Left colon (tissue), 2 donors: ENCODE measurements around the gene SLC8A3. TPM values are rescaled to one million over a fixed set of nuclear protein-coding genes. Genes with fewer than 3 reads are reported as not detected.
"Not testable (repeated sequence)": the region's sequence is repeated elsewhere in the genome, so short reads cannot be mapped to it uniquely, and the experiment has no call there.

Experiments
- ATAC-seq: fragments of 200-7000 bp; cut with Tn5 transposase; one replicate; pipeline ENCODE4 v1.9.1; 2020; ENCODE audit warnings: mild to moderate bottlenecking, moderate library complexity
- DNase-seq, 2 donors: peaks; one replicate each; pipeline ENCODE4 v3.0.0-alpha.2; 2020
- intact Hi-C, 2 donors: fragments of 100-400 bp; cut with DNase I in 1 of 2; cut with micrococcal nuclease in 1 of 2; formaldehyde crosslinking; loops; one replicate each; pipeline versions ENCODE4 v1.11.2 to v1.14.0; 2022; cut with DNase I, micrococcal nuclease
- long read RNA-seq: library from polyadenylated mRNA; unstranded; transcript quantifications from one replicate; pipeline ENCODE4 v2.0.0, GENCODE V29; 2021
- total RNA-seq, 2 donors: library from RNA; stranded (reverse); fragmentation: NEBNext Ultra II Directional; extraction: Animal tissue kit (Norgen Biotek cat#: 25700); gene quantifications; one replicate each; pipeline ENCODE4 v1.2.1, GENCODE V29; 2021
- donor health status: DM: no; HTN: no; CAD: no.
- donor health status: DM: yes; HTN: yes; CAD: no.

Gene SLC8A3
- total RNA-seq, result under 1 TPM; 0.46 to 0.59 TPM
- long read RNA-seq, result 0 reads

- no peak for ATAC-seq
- intact Hi-C loops, result no loop called here
- peak in 1 of 2 donors; percentile 7 for DNase-seq
Measured at GRCh38 chr14:70188659-70189455, at the start of gene SLC8A3. SLC8A3 (minus strand) TSS chr14:70188951; CDS start chr14:70168422, 20,529 bp downstream.

GRCh38 chr14:70237710-70238109, 49.0 kb upstream of the SLC8A3 start:
- ATAC-seq, result no peak
- no peak for DNase-seq
- intact Hi-C loops, result no loop called here

GRCh38 chr14:70234066-70234950, 45.6 kb upstream of the SLC8A3 start:
- ATAC-seq, result no peak
- no peak for DNase-seq
- intact Hi-C loops, result no loop called here

GRCh38 chr14:70231756-70232544, 43.2 kb upstream of the SLC8A3 start:
- intact Hi-C loops, ATAC-seq, DNase-seq: not testable (repeated sequence)

- DNase-seq, intact Hi-C loops, ATAC-seq: not testable (repeated sequence)
Measured at GRCh38 chr14:70229877-70230640, 41.3 kb upstream of the SLC8A3 start.

- DNase-seq, result no peak
- intact Hi-C loops, result no loop called here
- ATAC-seq, result no peak
Measured at GRCh38 chr14:70213721-70214282, 25.1 kb upstream of the SLC8A3 start.

GRCh38 chr14:70212752-70213151, 24.0 kb upstream of the SLC8A3 start:
- intact Hi-C loops, result no loop called here
- ATAC-seq (no peak), DNase-seq (no peak)

- DNase-seq (no peak), ATAC-seq (no peak)
- intact Hi-C loops, result no loop called here
Measured at GRCh38 chr14:70208380-70208779, 19.6 kb upstream of the SLC8A3 start.

- DNase-seq (no peak), ATAC-seq (no peak)
- intact Hi-C loops, result no loop called here
Measured at GRCh38 chr14:70203686-70204085, 14.9 kb upstream of the SLC8A3 start.

- DNase-seq (no peak), ATAC-seq (no peak)
- intact Hi-C loops, result no loop called here
Measured at GRCh38 chr14:70201994-70202393, 13.2 kb upstream of the SLC8A3 start.

GRCh38 chr14:70193396-70193795, 4.6 kb upstream of the SLC8A3 start:
- intact Hi-C loops, result no loop called here
- DNase-seq (no peak), ATAC-seq (no peak)

GRCh38 chr14:70192915-70193314, 4.2 kb upstream of the SLC8A3 start:
- ATAC-seq, result no peak
- intact Hi-C loops, result no loop called here
- no peak for DNase-seq

- no peak for ATAC-seq
- intact Hi-C loops, result no loop called here
- DNase-seq, result no peak
Measured at GRCh38 chr14:70190156-70190555, 1.4 kb upstream of the SLC8A3 start.

- DNase-seq (no peak), ATAC-seq (no peak)
- intact Hi-C loops, result no loop called here
Measured at GRCh38 chr14:70189456-70190077, 816 bp upstream of the SLC8A3 start.

- intact Hi-C loops, result no loop called here
- ATAC-seq (no peak), DNase-seq (no peak)
Measured at GRCh38 chr14:70188322-70188658, 461 bp downstream of the SLC8A3 start.

- intact Hi-C loops, result no loop called here
- ATAC-seq (no peak), DNase-seq (peak; percentile 16 to 27)
Measured at GRCh38 chr14:70186900-70187451, 1.8 kb downstream of the SLC8A3 start.

- intact Hi-C loops, result no loop called here
- DNase-seq (no peak), ATAC-seq (no peak)
Measured at GRCh38 chr14:70183991-70184390, 4.8 kb downstream of the SLC8A3 start.

GRCh38 chr14:70181276-70181675, 7.5 kb downstream of the SLC8A3 start:
- DNase-seq (no peak), ATAC-seq (no peak)
- intact Hi-C loops, result no loop called here
